OCI-LY7 (cell line): ENCODE measurements around the gene RPS19BP1.
A peak's percentile ranks its signal among the peaks of the same experiment; 100 is the strongest.

ENCODE experiments used
- CTCF ChIP-seq: fragments of 200-600 bp; sonication (generic); conservative IDR thresholded peaks from 2 replicates; pipeline ENCODE4 v1.5.1; 2014; ENCODE audit warnings: mild to moderate bottlenecking, antibody characterized with exemption, low read length, moderate library complexity, mixed read lengths
- EZH2phosphoT487 ChIP-seq: fragments of 200-600 bp; sonication (generic); IDR thresholded peaks from 2 replicates; pipeline ENCODE4 v1.6.1; 2018; ENCODE audit warnings: low read depth, borderline replicate concordance, mild to moderate bottlenecking, mixed run types, antibody characterized with exemption, low read length, moderate library complexity, mixed read lengths

- TF ChIP-seq CTCF (peak; percentile 77), EZH2phosphoT487 (no peak)
Measured at GRCh38 chr22:39559456-39560105, 27.0 kb upstream of the RPS19BP1 start.
